LNCAP (cell line): ENCODE measurements around the gene BACE2.

ENCODE experiments used
- TF ChIP-seq, protein P1 (sequence below): fragments of 450-650 bp; IDR thresholded peaks from 2 replicates; pipeline ENCODE4 v1.5.1; 2017; ENCODE audit warnings: mild to moderate bottlenecking

BACE2 gene

DNA sequence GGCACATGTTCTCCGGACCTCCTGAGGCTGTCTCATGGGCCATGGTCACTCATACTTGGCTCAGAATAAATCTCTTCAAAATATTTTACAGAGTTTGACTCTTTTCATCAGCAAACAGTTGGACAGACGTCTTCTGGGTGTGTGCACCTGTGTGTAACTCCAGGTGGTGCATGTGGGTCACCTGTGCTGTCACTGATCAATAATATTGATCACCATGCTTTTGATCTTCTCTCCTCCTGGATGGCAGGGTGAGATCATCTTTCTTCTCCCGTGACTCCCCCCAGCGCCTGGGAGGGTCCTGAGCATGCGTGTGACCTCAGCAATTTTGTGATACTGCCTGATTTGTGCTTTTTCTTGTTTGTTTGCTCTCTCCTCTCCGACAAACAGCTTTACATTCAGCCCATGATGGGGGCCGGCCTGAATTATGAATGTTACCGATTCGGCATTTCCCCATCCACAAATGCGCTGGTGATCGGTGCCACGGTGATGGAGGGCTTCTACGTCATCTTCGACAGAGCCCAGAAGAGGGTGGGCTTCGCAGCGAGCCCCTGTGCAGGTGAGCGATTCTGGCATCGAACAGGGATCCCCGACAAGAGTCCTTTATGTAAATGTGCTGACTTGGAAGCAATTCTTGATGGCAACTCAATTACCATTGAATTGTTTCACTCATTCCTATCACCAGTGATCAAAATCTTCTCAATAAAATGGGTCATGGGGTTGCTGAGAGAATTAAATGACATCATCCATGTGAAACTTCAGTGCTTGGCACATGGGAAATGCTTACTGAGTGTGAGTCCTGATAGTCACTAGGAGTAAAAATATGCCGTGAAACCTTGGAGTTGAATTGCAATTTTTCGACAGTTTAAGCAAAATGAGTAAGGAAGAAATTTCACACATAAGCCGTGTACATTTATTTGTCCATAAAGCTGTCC is 89.1 kb downstream of the BACE2 start:
- TF ChIP-seq, protein P1, sequence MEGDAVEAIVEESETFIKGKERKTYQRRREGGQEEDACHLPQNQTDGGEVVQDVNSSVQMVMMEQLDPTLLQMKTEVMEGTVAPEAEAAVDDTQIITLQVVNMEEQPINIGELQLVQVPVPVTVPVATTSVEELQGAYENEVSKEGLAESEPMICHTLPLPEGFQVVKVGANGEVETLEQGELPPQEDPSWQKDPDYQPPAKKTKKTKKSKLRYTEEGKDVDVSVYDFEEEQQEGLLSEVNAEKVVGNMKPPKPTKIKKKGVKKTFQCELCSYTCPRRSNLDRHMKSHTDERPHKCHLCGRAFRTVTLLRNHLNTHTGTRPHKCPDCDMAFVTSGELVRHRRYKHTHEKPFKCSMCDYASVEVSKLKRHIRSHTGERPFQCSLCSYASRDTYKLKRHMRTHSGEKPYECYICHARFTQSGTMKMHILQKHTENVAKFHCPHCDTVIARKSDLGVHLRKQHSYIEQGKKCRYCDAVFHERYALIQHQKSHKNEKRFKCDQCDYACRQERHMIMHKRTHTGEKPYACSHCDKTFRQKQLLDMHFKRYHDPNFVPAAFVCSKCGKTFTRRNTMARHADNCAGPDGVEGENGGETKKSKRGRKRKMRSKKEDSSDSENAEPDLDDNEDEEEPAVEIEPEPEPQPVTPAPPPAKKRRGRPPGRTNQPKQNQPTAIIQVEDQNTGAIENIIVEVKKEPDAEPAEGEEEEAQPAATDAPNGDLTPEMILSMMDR, result no peak

DNA sequence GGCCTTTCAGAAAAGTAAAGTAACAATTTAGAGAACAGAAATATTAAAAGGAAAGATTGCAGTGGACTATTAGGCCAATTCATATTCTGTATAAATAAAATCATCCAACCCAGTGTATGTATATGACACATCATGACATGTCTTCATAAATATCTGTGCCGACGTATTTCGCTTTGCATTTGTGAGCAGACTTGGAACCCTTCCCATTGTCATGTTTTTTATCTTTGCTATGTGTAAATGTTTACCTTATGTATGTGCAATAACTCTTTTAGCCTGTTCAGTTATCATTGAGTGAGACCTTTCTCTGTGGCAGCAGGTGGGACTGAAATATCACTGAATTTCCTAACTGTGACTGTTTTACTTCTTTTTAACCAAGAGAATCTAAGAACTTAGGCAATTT is 90.7 kb downstream of the BACE2 start:
- TF ChIP-seq, protein P1, result no peak

DNA sequence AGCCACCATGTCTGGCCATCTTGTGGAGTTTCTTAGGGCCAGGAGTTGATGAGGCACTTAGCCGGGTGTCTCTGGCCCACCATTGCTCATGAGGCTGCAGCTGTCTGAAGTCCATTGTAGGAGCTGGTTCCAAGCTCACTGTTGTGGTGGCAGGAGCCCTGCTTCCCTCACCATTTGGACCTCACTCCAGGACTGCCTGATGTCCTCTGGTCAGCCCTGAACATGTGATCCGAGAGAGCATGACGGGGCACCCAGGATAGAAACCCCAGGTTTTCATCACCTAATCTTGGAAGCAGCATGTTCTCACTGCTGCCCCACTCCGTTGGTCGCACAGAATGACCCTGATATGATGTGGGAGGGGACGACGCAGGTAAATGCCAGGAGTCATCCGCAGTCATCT is 92.5 kb downstream of the BACE2 start:
- TF ChIP-seq, protein P1, result no peak

DNA sequence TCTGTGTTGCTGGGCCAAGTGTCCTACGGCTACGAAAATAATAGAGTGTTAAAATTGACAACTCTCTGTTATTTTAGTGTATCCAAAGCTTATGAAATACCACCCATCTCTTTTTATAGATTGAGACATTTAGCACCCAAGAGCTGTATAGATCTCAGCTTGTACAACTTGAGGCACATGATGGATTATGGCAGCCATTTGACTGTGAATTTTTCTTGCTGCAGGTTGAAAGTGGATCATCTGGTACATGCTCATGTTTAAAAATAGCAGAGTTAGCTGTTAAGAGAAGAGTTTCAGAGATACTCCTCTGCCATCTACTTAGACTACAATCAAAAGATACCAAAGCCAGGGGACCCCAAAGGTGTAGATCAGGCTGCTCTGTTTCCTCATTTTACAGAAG is 99.4 kb downstream of the BACE2 start:
- TF ChIP-seq, protein P1, result no peak

DNA sequence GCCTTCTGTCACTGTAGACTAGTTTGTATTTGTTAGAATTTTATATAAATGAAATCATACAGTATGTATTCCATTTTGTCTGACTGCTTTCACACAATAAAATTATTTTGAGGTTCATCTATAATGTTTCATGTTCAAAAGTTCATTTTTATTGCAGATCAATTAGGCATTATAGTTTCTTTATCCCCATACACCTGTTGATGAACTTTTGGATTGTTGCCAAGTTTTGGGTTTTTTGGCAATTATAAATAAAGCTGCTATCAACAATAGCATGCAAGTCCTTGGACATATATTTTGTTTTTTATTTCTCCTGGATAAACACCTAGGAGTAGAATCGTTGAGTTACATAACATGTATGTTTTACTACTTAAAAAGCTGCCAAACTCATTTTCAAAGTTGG is 101.6 kb downstream of the BACE2 start:
- TF ChIP-seq, protein P1, result no peak

DNA sequence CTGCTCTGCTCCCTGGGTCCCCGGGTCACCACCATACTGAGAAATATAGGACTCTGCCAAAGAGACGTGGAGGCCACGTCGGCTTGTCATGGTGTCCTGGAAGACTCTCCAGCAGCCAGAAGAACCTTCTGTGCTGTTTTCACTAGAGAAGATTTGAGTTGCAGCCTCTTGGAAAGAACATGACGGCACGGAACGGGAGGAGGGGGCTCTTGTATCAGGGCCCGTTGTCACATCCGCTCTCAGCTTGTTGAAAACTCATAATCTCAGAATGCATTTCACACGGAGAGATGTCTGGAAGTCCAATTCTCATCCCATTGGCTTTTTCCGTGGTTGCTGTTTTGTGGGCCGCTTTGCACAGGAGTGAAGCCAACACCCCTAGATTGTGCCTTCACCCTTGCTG is 109.2 kb downstream of the BACE2 start:
- TF ChIP-seq, protein P1, result no peak

DNA sequence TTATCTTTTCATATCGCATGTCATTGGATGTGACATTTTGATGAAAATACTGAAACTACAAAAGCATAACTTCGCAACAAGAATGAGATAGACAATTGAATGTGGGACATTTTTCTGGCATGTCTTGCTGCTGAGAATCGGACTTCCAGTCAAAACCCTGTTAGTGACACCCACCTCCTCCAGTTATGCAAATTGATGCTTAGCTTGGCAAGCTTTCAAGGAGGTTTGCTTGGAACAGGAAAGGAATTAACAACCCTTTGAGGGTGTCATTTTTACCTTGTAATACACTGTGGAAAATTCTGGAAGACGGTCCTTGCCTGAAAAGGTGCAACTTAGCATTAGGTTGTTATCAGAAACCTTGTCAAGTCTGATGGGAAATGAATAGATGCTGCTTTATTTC is 109.9 kb downstream of the BACE2 start:
- TF ChIP-seq, protein P1, result no peak
